KMS-11 (cell line): Measurements from ENCODE around the gene SLC15A2.

Experiments
- H2AFZ ChIP-seq: fragments of 200-600 bp; sonication (generic); 2 replicates; pipeline ENCODE4 v1.6.1; 2016; ENCODE audit warnings: antibody characterized with exemption, mixed run types, low read depth
- H3K27ac ChIP-seq: fragments of 200-600 bp; sonication (generic); 2 replicates; pipeline ENCODE4 v1.6.1; 2016; ENCODE audit warnings: mild to moderate bottlenecking, mixed run types
- H3K27me3 ChIP-seq: fragments of 200-600 bp; sonication (generic); 2 replicates; pipeline ENCODE4 v1.6.1; 2017; ENCODE audit warnings: mild to moderate bottlenecking, low read depth, mixed run types, moderate library complexity; ENCODE audit not compliant: insufficient read depth
- H3K36me3 ChIP-seq: fragments of 200-600 bp; sonication (generic); 2 replicates; pipeline ENCODE4 v1.6.1; 2017; ENCODE audit warnings: mild to moderate bottlenecking, mixed run types; ENCODE audit not compliant: insufficient read depth
- H3K4me1 ChIP-seq: fragments of 200-600 bp; sonication (generic); 2 replicates; pipeline ENCODE4 v1.6.1; 2016; ENCODE audit warnings: mild to moderate bottlenecking, low read depth, mixed run types; ENCODE audit not compliant: poor library complexity, severe bottlenecking
- H3K4me2 ChIP-seq: fragments of 200-600 bp; sonication (generic); 2 replicates; pipeline ENCODE4 v1.7.0; 2016; ENCODE audit warnings: mild to moderate bottlenecking, mixed run types
- H3K4me3 ChIP-seq: fragments of 200-600 bp; sonication (generic); IDR thresholded peaks from 2 replicates; pipeline ENCODE4 v1.6.1; 2017; ENCODE audit warnings: low read depth, low read length, mixed read lengths; ENCODE audit not compliant: insufficient read depth
- H3K79me2 ChIP-seq: fragments of 200-600 bp; sonication (generic); 2 replicates; pipeline ENCODE4 v1.6.1; 2016; ENCODE audit warnings: low read depth, mixed run types; ENCODE audit not compliant: insufficient read depth
- H3K9ac ChIP-seq: fragments of 200-600 bp; sonication (generic); 2 replicates; pipeline ENCODE4 v1.6.1; 2016; ENCODE audit warnings: mild to moderate bottlenecking, mixed run types
- H4K20me1 ChIP-seq: fragments of 200-600 bp; sonication (generic); 2 replicates; pipeline ENCODE4 v1.6.1; 2016; ENCODE audit warnings: mild to moderate bottlenecking, mixed run types; ENCODE audit not compliant: insufficient read depth
- TF ChIP-seq, protein P1 (sequence below): fragments of 200-600 bp; sonication (generic); conservative IDR thresholded peaks from 2 replicates; pipeline ENCODE4 v1.6.1; 2017; ENCODE audit warnings: low read depth, mild to moderate bottlenecking, antibody characterized with exemption, low read length, moderate library complexity, mixed read lengths

SLC15A2 gene

DNA sequence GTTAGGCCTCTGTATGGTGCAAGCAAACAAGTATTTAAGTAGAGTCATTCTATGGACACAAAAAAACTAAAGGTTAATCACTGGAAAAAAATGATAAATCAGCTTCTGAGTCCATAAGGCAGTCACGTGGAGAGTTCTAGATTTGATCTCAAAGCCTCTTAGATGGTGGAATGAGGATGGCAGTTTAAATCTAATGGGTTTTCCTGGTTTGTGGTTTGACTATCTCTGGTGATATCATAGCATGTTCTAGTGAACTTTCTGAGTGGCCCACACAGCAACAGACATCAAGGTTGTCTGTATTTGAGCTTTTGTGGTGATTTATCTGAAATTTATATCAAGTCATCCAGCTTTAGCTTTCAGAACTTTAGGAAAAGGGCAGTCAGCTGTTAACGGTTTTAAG lies 75.4 kb downstream of the SLC15A2 start:
- no peaks in the 10 kb centered on the region for H3K36me3 ChIP-seq
- no peaks in the 10 kb centered on the region for H3K79me2 ChIP-seq
- H3K9ac ChIP-seq: no peak overlapping the region
- no peaks in the 10 kb centered on the region for H3K4me1 ChIP-seq
- no peaks in the 10 kb centered on the region for H3K27me3 ChIP-seq
- H3K27ac ChIP-seq: no peak overlapping the region
- TF ChIP-seq, protein P1, sequence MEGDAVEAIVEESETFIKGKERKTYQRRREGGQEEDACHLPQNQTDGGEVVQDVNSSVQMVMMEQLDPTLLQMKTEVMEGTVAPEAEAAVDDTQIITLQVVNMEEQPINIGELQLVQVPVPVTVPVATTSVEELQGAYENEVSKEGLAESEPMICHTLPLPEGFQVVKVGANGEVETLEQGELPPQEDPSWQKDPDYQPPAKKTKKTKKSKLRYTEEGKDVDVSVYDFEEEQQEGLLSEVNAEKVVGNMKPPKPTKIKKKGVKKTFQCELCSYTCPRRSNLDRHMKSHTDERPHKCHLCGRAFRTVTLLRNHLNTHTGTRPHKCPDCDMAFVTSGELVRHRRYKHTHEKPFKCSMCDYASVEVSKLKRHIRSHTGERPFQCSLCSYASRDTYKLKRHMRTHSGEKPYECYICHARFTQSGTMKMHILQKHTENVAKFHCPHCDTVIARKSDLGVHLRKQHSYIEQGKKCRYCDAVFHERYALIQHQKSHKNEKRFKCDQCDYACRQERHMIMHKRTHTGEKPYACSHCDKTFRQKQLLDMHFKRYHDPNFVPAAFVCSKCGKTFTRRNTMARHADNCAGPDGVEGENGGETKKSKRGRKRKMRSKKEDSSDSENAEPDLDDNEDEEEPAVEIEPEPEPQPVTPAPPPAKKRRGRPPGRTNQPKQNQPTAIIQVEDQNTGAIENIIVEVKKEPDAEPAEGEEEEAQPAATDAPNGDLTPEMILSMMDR: no peak
- no peaks in the 10 kb centered on the region for H4K20me1 ChIP-seq
- H3K4me2 ChIP-seq: no peak overlapping the region
- peak overlapping the region; percentile 18; the same call in 1 of the 2 replicates for H2AFZ ChIP-seq
- no peak overlapping the region for H3K4me3 ChIP-seq

- Histone ChIP-seq H3K36me3 (no peaks in the 10 kb centered on the region), H3K4me1 (no peaks in the 10 kb centered on the region), H3K79me2 (no peaks in the 10 kb centered on the region), H3K4me2 (no peak overlapping the region), H3K27ac (no peak overlapping the region), H3K9ac (no peak overlapping the region), H3K4me3 (no peak overlapping the region), H2AFZ (no peak overlapping the region), H3K27me3 (no peaks in the 10 kb centered on the region), H4K20me1 (no peaks in the 10 kb centered on the region)
- TF ChIP-seq, protein P1: no peak
Measured at GRCh38 chr3:121970047-121970446, 75.8 kb downstream of the SLC15A2 start.

DNA sequence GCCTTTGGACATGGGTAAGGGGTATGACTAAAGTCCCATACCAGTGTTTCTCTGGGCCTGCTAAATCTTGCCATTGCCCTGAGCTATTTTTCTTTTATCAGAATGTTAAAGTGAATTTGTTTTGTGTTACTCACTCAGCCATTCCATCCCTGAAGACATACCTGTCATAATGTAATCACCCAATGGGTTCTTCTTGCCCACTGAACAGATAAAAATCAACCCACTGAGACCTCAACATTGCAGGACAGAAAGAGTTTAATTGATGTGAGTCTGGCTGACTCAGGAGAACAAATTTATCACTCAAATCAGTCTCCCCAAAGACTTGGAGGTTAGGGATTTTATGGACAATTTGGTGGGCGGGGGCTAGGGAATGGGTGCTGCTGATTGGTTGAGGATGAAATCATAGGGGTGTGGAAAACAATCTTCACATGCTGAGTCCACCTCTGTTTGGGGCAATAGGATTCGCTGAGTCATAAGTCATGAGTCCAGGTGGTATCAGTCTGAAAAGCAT lies 80.5 kb downstream of the SLC15A2 start:
- no peaks in the 10 kb centered on the region for H3K4me1 ChIP-seq
- H2AFZ ChIP-seq: no peak overlapping the region
- H3K36me3 ChIP-seq: no peaks in the 10 kb centered on the region
- no peak overlapping the region for H3K4me2 ChIP-seq
- no peak overlapping the region for H3K9ac ChIP-seq
- no peaks in the 10 kb centered on the region for H3K27me3 ChIP-seq
- no peaks in the 10 kb centered on the region for H3K79me2 ChIP-seq
- TF ChIP-seq, protein P1: no peak
- H3K4me3 ChIP-seq: no peak overlapping the region
- no peaks in the 10 kb centered on the region for H4K20me1 ChIP-seq
- no peak overlapping the region for H3K27ac ChIP-seq

DNA sequence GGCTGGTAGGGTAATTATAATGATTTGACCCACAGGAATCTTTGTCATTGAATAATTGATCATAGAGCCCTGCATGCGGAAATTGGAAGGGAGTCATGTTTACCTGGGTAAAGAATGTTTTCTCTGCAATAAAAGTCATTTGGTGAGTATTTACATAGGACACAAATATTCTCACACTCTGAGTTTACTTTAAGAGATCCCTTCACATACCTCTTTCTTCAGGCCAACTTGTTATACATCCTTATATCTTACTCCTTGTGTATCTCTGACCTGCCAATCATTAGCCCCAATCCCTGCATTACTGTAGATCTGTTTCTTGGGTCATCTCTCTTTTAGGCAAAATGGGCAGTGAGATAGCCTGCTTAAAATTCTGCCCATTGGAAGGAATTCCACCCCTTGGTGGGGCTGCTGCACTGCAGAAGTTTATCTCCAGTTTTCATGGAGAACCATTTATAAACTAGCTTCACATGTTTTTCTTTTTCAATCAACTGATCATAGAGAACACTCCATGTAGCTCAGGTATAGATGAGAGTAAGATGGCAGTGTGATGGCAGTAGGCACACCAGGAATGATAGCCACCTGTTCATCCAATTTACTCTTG lies 81.6 kb downstream of the SLC15A2 start:
- no peak overlapping the region for H3K9ac ChIP-seq
- H2AFZ ChIP-seq: no peak overlapping the region
- H3K27ac ChIP-seq: no peak overlapping the region
- H3K79me2 ChIP-seq: no peaks in the 10 kb centered on the region
- H3K4me2 ChIP-seq: no peak overlapping the region
- no peak overlapping the region for H3K4me3 ChIP-seq
- TF ChIP-seq, protein P1: no peak
- no peaks in the 10 kb centered on the region for H4K20me1 ChIP-seq
- H3K36me3 ChIP-seq: no peaks in the 10 kb centered on the region
- H3K27me3 ChIP-seq: no peaks in the 10 kb centered on the region
- peaks cover 8% of the 10 kb centered on the region for H3K4me1 ChIP-seq
